GM08714 (cell line): ENCODE results near the gene WFDC10A.
"Not testable (repeated sequence)": the region's sequence is repeated elsewhere in the genome, so short reads cannot be mapped to it uniquely, and the experiment has no call there.

Experiments used
- H3K4me3 ChIP-seq: fragments of 200-500 bp; sonication (Bioruptor generic); 2 replicates; pipeline ENCODE4 v1.5.1; 2014; ENCODE audit warnings: mild to moderate bottlenecking, low read length, inconsistent platforms
- ZNF274 ChIP-seq: IDR thresholded peaks from 2 replicates; pipeline ENCODE4 v1.6.1; 2012; ENCODE audit warnings: mild to moderate bottlenecking, low read depth, low read length

Gene WFDC10A

GRCh38 chr20:45631184-45631583 is 1.6 kb downstream of the WFDC10A start, which contains the start of gene WFDC9:
Gene WFDC9 (minus strand): TSS chr20:45631284. CDS start chr20:45610181, 21,103 bp downstream.
- TF ChIP-seq ZNF274, result no peak
- H3K4me3 ChIP-seq, result no peak within 1 kb of the TSS

- no peak for TF ChIP-seq ZNF274
Measured at GRCh38 chr20:45636513-45636912, 7.0 kb downstream of the WFDC10A start.

DNA sequence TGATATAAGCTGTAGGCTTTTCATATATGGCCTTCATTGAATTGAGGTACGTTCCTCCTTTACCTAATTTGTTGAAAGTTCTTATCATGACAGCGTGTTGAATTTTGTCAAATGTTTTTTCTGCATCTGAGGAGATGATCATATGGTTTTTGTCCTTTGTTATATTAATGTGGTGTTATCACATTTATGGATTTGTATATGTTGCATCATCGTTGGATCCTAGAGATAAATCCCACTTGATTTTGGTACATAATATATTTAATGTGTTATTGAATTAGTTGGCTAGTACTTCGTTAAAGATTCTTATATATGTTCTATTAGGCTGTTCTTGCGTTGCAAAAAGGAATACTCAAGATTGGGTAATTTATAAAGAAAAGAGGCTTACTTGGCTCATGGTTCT is 10.1 kb downstream of the WFDC10A start:
- H3K4me3 ChIP-seq, result no peak overlapping the region
- no peak for TF ChIP-seq ZNF274

More at GRCh38 chr20:45636513-45636912, 7.0 kb downstream of the WFDC10A start:
- no peak overlapping the region for H3K4me3 ChIP-seq

GRCh38 chr20:45641076-45641475 is 11.5 kb downstream of the WFDC10A start:
- H3K4me3 ChIP-seq, result not testable (repeated sequence)

GRCh38 chr20:45645869-45646268 is 16.3 kb downstream of the WFDC10A start:
- H3K4me3 ChIP-seq, result not testable (repeated sequence)

DNA sequence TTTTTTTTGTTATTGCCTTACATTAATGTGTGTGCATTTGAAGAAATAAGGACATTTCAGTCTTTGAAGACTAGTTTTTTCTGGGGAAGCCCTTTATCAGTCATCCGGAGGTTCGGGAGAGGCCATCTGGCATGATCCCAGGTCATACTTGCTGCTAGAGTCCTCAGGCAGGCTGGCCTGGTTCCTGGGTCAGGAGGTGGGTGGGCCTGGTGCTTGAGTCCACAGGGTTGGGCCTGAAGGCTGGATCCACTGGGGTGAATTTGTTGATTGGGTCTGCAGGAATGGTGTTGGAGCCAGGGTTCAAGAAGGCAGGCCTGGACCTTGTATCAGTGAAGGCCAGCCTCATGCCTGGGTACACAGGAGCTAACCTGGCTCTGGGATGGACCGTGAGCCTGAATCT is 17.3 kb downstream of the WFDC10A start:
- no peak overlapping the region for H3K4me3 ChIP-seq
- no peak for TF ChIP-seq ZNF274

DNA sequence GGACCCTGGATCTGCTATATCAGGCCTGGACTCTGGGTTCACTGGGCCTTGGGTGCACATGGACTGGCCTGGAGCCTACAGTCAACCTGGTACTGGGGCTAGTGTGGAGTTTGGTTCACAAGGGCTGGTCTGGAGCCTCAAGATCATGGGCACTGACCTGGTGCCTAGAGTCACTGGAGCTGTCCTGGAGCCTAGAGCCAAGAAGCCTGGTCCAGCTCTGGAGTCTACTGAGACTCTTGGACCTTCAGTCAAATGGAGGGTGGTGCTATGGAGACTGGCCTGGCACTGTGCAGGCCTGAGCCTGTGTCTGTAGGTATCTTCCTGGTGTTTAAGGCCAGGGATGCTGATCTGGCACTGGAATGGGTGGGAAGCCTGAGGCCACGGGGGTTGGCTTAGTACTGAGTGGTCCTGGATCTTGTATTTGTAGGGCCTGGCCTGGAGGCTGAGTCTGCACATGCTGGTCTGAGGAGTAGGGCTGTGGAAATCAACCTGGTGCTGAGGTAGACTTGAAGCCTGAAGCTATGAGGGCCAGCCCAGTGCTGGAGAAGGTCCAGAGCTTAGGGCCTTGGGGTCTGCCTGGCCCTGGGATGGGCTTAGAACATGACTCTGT is 18.0 kb downstream of the WFDC10A start:
- H3K4me3 ChIP-seq, result no peak overlapping the region
- no peak for TF ChIP-seq ZNF274

DNA sequence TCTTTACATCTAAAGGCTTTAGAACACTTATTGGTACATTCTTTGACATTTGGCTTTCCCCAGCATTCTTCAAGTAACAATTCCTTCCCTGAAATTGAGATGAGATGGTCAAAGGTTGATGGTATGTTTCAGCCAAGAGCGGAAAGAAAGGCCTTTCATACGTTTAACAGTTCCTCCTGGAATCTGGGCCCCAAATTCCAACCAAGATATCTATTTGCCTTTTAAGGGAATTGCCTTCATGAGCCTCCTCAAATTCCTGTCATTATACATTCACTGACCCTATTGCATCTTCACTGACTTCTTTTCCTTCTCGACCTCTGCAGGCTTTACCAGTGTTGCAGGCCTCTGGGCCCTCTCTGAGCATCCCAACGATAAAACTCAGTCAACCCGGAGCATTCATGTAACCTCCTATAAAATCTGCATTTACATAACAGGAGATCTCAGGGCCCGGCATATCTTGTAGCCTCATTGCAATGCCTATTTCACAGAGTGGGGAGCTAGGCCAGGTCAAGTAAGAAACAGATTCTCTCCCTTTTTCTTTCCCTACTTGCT is 19.8 kb downstream of the WFDC10A start:
- H3K4me3 ChIP-seq, result no peak overlapping the region
- TF ChIP-seq ZNF274, result no peak

DNA sequence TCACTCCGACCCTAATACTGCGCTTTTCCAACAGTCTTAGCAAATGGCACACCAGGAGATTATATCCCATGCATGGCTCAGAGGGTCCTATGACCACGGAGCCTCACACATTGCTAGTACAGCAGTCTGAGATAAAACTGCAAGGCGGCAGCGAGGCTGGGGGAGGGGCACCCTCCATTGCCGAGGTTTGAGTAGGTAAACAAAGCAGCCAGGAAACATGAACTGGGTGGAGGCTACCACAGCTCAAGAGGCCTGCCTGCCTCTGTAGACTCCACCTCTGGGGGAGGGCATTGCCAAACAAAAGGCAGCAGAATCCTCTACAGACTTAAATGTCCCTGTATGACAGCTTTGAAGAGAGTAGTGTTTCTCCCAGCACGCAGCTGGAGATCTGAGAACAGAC is 22.2 kb downstream of the WFDC10A start:
- not testable (repeated sequence) for H3K4me3 ChIP-seq

GRCh38 chr20:45657038-45657437 is 27.5 kb downstream of the WFDC10A start:
- H3K4me3 ChIP-seq, result not testable (repeated sequence)

DNA sequence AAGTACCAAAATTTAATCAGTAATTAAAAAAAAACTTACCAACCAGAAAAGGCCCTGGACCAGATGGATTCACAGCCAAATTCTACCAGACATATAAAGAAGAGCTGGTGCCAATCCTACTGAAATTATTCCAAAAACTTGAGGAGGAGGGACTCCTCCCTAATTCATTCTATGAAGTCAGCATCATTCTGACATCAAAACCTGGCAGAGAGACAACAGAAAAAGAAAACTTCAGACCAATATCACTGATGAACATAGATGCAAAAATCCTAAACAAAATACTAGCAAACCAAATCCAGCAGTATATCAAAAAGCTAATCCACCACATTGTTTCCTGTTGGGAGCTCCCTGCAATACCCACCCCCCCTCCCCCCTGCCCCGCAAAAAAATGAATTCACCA is 40.6 kb downstream of the WFDC10A start, which contains the start of gene WFDC11:
TSS of gene WFDC11 (minus strand) at position 101 of the 400 bp plus-strand sequence. CDS start 19,639 bp downstream, outside the sequence.
- no peak within 1 kb of the TSS for H3K4me3 ChIP-seq
- no peak for TF ChIP-seq ZNF274

DNA sequence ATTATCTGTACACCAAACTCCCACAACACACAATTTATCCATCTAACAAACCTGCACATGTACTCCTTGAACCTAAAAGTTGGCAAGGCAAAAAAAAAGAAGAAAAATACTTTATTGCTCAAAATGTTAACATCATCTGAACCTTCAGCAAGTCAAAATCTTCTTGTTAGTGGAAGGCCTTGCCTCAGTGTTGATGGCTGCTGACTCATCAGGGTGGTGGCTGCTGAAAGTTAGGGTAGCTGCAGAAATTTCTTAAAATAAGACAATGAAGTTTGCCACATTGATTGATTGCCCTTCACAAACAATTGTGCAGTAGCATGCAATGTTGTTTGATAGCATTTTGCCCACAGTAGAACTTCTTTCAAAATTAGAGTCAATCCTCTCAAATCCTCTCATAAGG is 43.2 kb downstream of the WFDC10A start:
- H3K4me3 ChIP-seq, result no peak overlapping the region
- TF ChIP-seq ZNF274, result no peak

DNA sequence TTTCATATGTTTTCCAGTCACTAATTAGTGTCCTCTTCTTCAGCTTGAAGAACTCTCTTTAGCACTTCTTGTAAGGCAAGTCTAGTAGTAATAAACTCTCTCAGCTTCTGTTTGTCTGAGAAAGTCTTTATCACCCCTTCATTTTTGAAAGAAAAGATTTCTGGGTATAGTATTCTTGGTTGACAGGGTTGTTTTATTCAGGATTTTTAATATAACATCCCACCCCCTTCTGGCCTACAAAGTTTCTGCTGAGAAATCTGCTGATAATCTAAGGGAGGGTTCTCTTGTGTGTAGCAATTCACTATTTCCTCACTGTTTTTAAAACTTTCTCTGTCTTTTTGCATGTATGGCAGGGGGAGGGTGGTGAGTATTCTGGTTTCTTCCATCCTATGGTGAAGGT is 50.1 kb downstream of the WFDC10A start:
- no peak for TF ChIP-seq ZNF274
- no peak overlapping the region for H3K4me3 ChIP-seq
